Measurements from ENCODE around the gene DDX20. TPM values are rescaled to one million over a fixed set of nuclear protein-coding genes. Genes with fewer than 3 reads are reported as not detected.
"Not testable (repeated sequence)": the region's sequence is repeated elsewhere in the genome, so short reads cannot be mapped to it uniquely, and the experiment has no call there.

DDX20 gene
- polyA plus RNA-seq, 2 donors = 3.2 to 4.2 TPM

DNA sequence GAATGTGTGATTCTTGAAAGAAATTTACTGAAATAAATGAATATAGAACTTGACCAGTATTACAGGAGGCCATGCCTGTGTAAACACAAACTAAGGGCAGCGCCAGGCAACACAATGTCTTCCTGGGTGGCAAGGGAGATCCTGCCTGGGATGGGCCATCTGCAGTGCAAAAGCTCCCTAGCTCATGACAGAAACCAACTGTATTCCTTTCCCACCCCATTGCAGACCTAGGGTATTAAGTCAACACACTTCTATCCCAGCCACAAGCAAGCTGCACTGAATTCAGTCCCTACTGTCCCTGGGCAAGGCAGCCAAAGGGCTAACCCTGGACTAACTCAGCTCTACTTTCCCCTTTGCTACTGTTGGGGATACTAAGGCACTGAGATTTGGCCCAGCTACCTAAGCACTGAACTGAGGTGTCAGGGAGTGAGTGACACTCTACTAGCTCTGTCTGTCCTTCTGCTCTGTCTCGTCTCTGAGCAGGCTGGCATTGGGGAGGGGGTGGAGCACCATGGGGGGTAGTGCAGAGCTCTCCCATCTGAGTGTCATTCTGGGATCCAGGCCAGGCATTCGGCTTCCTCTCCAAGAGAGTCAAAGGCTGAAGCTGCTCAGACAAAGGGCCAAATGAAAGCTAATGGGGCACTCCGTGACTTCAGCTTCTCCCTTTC lies 19.0 kb upstream of the DDX20 start:
- WGBS, 2 donors = 49 to 55% methylated on average over 4 of the region's 4 CpGs
- Histone ChIP-seq H3K27ac (ENCODE audit: low read depth in 2 of 2, low read length in 1 of 2) (peak overlapping the region in 1 of 2 donors; percentile 42), H3K4me1 (ENCODE audit: control insufficient read depth in 2 of 2, insufficient read depth in 2 of 2, low read length in 1 of 2) (peaks cover 3 to 17% of the 10 kb centered on the region in 2 donors), H3K27me3 (ENCODE audit: control insufficient read depth in 1 of 2, insufficient read depth in 2 of 2, low read length in 2 of 2) (no peaks in the 10 kb centered on the region), H3K36me3 (ENCODE audit: control insufficient read depth in 2 of 2, insufficient read depth in 2 of 2, low read length in 1 of 2) (peaks cover 0 to 8% of the 10 kb centered on the region in 2 donors), H3K9me3 (ENCODE audit: control insufficient read depth in 2 of 2, insufficient read depth in 1 of 2, low read depth in 1 of 2, low read length in 1 of 2) (no peaks in the 10 kb centered on the region), H3K4me3 (ENCODE audit: low read depth in 1 of 2, low read length in 2 of 2) (no peak overlapping the region)

DNA sequence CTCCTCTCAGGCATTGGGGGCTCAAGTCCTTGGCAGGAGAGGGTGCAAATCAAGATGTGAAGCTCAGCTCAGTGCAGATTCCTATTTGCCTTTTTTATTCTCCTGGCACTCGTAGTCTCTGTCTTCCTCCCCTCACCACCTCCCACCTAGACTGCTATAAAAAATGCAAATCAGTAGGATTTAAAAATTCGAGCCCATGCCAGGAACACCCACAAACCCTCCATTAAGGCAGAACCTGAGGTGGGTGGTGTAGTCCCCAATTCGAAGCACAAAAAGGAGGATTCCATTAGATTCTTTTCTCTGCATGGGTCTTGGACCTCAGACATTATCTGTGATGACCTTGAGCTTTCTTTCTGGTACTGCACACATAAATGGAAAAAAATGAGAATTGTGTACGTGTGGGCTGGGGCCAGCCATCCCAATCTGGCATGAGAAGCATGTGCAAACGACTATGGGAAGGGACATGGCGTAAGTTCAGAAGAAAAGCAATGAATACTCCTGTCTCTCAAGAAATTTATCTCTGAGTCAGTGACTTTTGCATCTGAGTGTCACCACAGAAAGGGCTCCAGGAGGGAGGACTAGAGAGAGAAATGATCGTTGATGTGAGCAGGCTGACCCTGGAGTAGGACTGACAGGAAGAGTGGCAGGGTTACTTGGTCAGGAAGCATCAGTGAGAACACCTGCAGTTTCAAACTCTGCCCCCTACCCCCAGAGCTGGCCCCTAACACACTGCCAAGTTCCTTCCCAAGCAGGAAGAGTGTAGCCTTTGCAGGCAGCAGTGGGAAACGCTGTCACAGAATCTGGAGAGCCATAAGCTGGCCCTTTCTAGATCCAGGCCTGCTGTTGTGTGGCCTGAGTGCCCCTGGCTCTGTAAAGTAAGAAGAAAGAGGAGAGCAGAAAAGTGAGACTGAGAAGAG lies 18.2 kb upstream of the DDX20 start:
- Histone ChIP-seq H3K9me3 (ENCODE audit: control insufficient read depth in 2 of 2, insufficient read depth in 1 of 2, low read depth in 1 of 2, low read length in 1 of 2) (no peaks in the 10 kb centered on the region), H3K36me3 (ENCODE audit: control insufficient read depth in 2 of 2, insufficient read depth in 2 of 2, low read length in 1 of 2) (peaks cover 0 to 8% of the 10 kb centered on the region in 2 donors), H3K27me3 (ENCODE audit: control insufficient read depth in 1 of 2, insufficient read depth in 2 of 2, low read length in 2 of 2) (no peaks in the 10 kb centered on the region), H3K27ac (ENCODE audit: low read depth in 2 of 2, low read length in 1 of 2) (peak overlapping the region; percentile 84 to 88), H3K4me3 (ENCODE audit: low read depth in 1 of 2, low read length in 2 of 2) (peak overlapping the region; percentile 52 to 58), H3K4me1 (ENCODE audit: control insufficient read depth in 2 of 2, insufficient read depth in 2 of 2, low read length in 1 of 2) (peaks cover 3 to 17% of the 10 kb centered on the region in 2 donors)
- 41 to 48% methylated on average over 8 of the region's 8 CpGs for WGBS, 2 donors

DNA sequence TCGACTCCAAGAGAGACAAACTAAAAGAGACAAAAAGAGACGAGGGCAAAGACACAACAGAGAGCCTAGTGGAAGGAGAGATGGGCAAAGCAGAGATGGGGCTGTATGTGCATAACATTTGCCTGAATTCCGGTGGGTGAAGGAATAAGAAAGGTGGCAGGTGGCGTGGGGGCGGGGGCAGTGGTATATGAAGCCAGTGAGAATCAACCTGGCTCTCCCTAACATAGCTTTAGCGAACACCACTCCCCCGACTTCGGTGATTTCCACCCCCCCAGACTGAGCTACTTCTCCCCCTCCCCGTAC lies 17.6 kb upstream of the DDX20 start:
- Histone ChIP-seq H3K9me3 (ENCODE audit: control insufficient read depth in 2 of 2, insufficient read depth in 1 of 2, low read depth in 1 of 2, low read length in 1 of 2) (no peaks in the 10 kb centered on the region), H3K4me3 (ENCODE audit: low read depth in 1 of 2, low read length in 2 of 2) (peak overlapping the region; percentile 52 to 58), H3K36me3 (ENCODE audit: control insufficient read depth in 2 of 2, insufficient read depth in 2 of 2, low read length in 1 of 2) (peaks cover 0 to 8% of the 10 kb centered on the region in 2 donors), H3K27ac (ENCODE audit: low read depth in 2 of 2, low read length in 1 of 2) (peak overlapping the region; percentile 84 to 88), H3K27me3 (ENCODE audit: control insufficient read depth in 1 of 2, insufficient read depth in 2 of 2, low read length in 2 of 2) (no peaks in the 10 kb centered on the region), H3K4me1 (ENCODE audit: control insufficient read depth in 2 of 2, insufficient read depth in 2 of 2, low read length in 1 of 2) (peaks cover 3 to 17% of the 10 kb centered on the region in 2 donors)
- WGBS, 2 donors = 10 to 19% methylated on average over 9 of the region's 9 CpGs

GRCh38 chr1:111738436-111739193 lies 17.1 kb upstream of the DDX20 start:
- Histone ChIP-seq H3K27me3 (ENCODE audit: control insufficient read depth in 1 of 2, insufficient read depth in 2 of 2, low read length in 2 of 2) (no peaks in the 10 kb centered on the region), H3K9me3 (ENCODE audit: control insufficient read depth in 2 of 2, insufficient read depth in 1 of 2, low read depth in 1 of 2, low read length in 1 of 2) (no peaks in the 10 kb centered on the region), H3K4me3 (ENCODE audit: low read depth in 1 of 2, low read length in 2 of 2) (peak overlapping the region; percentile 52 to 58), H3K4me1 (ENCODE audit: control insufficient read depth in 2 of 2, insufficient read depth in 2 of 2, low read length in 1 of 2) (peaks cover 0 to 16% of the 10 kb centered on the region in 2 donors), H3K27ac (ENCODE audit: low read depth in 2 of 2, low read length in 1 of 2) (peak overlapping the region; percentile 84 to 88), H3K36me3 (ENCODE audit: control insufficient read depth in 2 of 2, insufficient read depth in 2 of 2, low read length in 1 of 2) (peaks cover 0 to 8% of the 10 kb centered on the region in 2 donors)
- WGBS, 2 donors = 0 to 1% methylated on average over 53 to 61 of the region's 61 CpGs

DNA sequence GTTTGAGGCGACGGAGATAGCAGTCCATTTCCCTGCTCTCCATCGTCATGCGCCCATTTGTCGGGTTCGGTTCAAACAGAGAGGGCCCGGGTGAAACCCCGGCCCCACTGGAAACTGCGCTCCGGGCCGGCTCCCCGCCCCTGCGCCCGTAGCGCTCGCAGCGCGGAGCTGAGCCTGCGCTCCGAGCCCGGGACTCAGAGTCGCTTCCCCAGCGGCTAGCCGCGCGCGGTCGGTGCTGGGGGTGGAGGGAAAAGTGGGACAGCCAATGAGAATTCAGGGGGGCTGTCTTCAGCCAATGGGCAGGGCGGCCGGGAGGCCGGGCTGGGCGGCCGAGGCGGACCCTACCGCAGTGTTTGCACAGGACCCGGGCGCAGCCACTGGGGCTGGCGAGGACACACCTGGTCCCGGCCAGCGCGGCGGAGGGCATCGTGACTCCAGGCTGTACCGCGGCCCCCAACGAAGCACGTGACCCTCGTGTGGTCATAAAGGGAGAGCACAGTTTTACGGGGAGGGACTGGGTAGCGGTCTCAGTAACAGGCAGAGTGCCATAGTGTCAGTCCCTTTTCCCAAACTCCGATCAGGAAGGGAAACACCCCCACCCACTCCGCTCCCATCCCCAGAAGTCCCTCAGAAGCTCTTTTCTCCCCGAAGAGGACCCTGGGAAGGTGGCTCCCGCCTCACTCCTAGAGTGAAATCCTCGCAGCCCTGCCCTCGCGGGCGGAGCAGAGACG lies 16.3 kb upstream of the DDX20 start, which contains the start of gene INKA2:
TSS of gene INKA2 (minus strand) at position 202 of the 731 bp plus-strand sequence. CDS start at position 49, 153 bp downstream.
- peaks cover 0 to 12% of the 10 kb centered on the region in 2 donors for H3K4me1 ChIP-seq (ENCODE audit: control insufficient read depth in 2 of 2, insufficient read depth in 2 of 2, low read length in 1 of 2)

DNA sequence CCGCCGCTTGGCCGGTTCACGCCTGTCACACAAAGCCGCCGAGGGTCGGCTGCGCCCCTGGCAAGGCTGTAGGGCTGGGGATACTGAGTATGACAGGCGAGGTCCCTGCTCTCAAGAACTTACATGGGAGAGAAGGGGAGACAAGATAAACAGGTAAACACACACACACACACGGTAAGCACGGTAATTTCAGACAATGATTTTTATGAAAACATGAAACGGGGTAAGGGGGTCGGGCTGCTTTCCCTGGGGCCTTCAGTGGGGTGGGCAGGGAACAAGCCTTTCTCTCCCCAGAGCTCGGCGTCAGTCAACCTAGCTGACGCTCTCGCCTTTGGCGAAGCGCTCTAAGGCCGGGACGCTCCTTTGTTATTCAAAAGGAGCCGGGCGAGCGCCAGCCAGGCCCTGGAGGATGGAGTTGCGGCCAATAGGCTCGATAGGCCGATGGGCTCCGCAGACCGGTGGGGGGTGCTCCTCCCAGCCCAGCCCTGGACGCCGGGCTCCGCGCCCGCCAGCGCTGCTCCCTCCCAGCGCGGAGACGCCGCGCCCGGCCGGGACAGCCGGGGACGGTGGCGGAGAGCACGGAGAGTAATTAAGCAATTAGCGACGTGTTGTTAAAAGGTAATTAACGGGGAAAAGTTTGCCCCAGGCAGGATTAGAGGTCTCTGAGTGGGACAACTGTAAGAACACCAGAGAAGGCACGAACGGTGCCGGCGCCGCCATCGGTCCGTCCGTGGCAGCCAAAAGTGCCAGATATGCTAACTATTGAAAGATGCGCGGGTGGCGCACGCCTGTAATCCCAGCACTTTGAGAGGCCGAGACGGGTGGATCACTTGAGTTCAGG lies 15.6 kb upstream of the DDX20 start:
- Histone ChIP-seq H3K27me3 (ENCODE audit: control insufficient read depth in 1 of 2, insufficient read depth in 2 of 2, low read length in 2 of 2) (no peaks in the 10 kb centered on the region), H3K4me3 (ENCODE audit: low read depth in 1 of 2, low read length in 2 of 2) (peak overlapping the region; percentile 52 to 58), H3K4me1 (ENCODE audit: control insufficient read depth in 2 of 2, insufficient read depth in 2 of 2, low read length in 1 of 2) (peaks cover 0 to 12% of the 10 kb centered on the region in 2 donors), H3K27ac (ENCODE audit: low read depth in 2 of 2, low read length in 1 of 2) (peak overlapping the region; percentile 84 to 88), H3K9me3 (ENCODE audit: control insufficient read depth in 2 of 2, insufficient read depth in 1 of 2, low read depth in 1 of 2, low read length in 1 of 2) (no peaks in the 10 kb centered on the region), H3K36me3 (ENCODE audit: control insufficient read depth in 2 of 2, insufficient read depth in 2 of 2, low read length in 1 of 2) (peaks cover 0 to 8% of the 10 kb centered on the region in 2 donors)
- 1 to 2% methylated on average over 63 of the region's 63 CpGs for WGBS, 2 donors

More for the DNA sequence above, 16.3 kb upstream of the DDX20 start, which contains the start of gene INKA2:
- peak within 1 kb of the TSS; percentile 84 to 88 for H3K27ac ChIP-seq (ENCODE audit: low read depth in 2 of 2, low read length in 1 of 2)
- H3K9me3 ChIP-seq (ENCODE audit: control insufficient read depth in 2 of 2, insufficient read depth in 1 of 2, low read depth in 1 of 2, low read length in 1 of 2) = no peaks in the 10 kb centered on the region
- H3K27me3 ChIP-seq (ENCODE audit: control insufficient read depth in 1 of 2, insufficient read depth in 2 of 2, low read length in 2 of 2) = no peaks in the 10 kb centered on the region
- 0% methylated on average over 58 to 59 of the region's 59 CpGs for WGBS, 2 donors
- H3K36me3 ChIP-seq (ENCODE audit: control insufficient read depth in 2 of 2, insufficient read depth in 2 of 2, low read length in 1 of 2) = peaks cover 0 to 8% of the 10 kb centered on the region in 2 donors
- peak within 1 kb of the TSS; percentile 52 to 58 for H3K4me3 ChIP-seq (ENCODE audit: low read depth in 1 of 2, low read length in 2 of 2)

DNA sequence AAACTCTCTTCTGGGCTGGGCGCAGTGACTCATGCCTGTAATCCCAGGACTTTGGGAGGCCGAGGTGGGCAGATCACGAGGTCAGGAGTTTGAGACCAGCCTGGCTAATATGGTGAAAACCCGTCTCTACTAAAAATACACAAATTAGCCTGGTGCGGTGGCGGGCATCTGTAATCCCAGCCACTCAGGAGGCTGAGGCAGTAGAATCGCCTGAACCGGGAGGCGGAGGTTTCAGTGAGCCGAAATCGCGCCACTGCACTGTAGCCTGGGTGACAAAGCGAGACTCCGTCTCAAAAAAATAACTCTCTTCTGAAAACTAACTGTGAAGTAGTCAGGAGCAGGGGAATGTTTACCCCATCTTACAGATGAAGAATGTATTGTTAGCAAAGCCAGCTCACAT lies 13.4 kb upstream of the DDX20 start:
- H3K9me3 ChIP-seq (ENCODE audit: control insufficient read depth in 2 of 2, insufficient read depth in 1 of 2, low read depth in 1 of 2, low read length in 1 of 2); H3K27ac ChIP-seq (ENCODE audit: low read depth in 2 of 2, low read length in 1 of 2); H3K36me3 ChIP-seq (ENCODE audit: control insufficient read depth in 2 of 2, insufficient read depth in 2 of 2, low read length in 1 of 2); H3K4me1 ChIP-seq (ENCODE audit: control insufficient read depth in 2 of 2, insufficient read depth in 2 of 2, low read length in 1 of 2); H3K27me3 ChIP-seq (ENCODE audit: control insufficient read depth in 1 of 2, insufficient read depth in 2 of 2, low read length in 2 of 2); H3K4me3 ChIP-seq (ENCODE audit: low read depth in 1 of 2, low read length in 2 of 2): not testable (repeated sequence)
- 89% methylated on average over 14 of the region's 14 CpGs for WGBS, 2 donors

- H3K27ac ChIP-seq (ENCODE audit: low read depth in 2 of 2, low read length in 1 of 2) = no peak overlapping the region
- H3K36me3 ChIP-seq (ENCODE audit: control insufficient read depth in 2 of 2, insufficient read depth in 2 of 2, low read length in 1 of 2) = no peaks in the 10 kb centered on the region
- no peaks in the 10 kb centered on the region for H3K27me3 ChIP-seq (ENCODE audit: control insufficient read depth in 1 of 2, insufficient read depth in 2 of 2, low read length in 2 of 2)
- H3K4me3 ChIP-seq (ENCODE audit: low read depth in 1 of 2, low read length in 2 of 2) = no peak overlapping the region
- no peaks in the 10 kb centered on the region for H3K9me3 ChIP-seq (ENCODE audit: control insufficient read depth in 2 of 2, insufficient read depth in 1 of 2, low read depth in 1 of 2, low read length in 1 of 2)
- H3K4me1 ChIP-seq (ENCODE audit: control insufficient read depth in 2 of 2, insufficient read depth in 2 of 2, low read length in 1 of 2) = peaks cover 0 to 3% of the 10 kb centered on the region in 2 donors
- WGBS, 2 donors = 48 to 58% methylated on average over 5 of the region's 5 CpGs
Observed at GRCh38 chr1:111742938-111743549, 12.7 kb upstream of the DDX20 start.

All from esophagus (tissue), 2 donors.